ENCODE data around the gene CENPA. TPM values are rescaled to one million over a fixed set of nuclear protein-coding genes. Genes with fewer than 3 reads are reported as not detected.

CENPA gene
- total RNA-seq, 2 donors from 2014 or later, result not detected

DNA sequence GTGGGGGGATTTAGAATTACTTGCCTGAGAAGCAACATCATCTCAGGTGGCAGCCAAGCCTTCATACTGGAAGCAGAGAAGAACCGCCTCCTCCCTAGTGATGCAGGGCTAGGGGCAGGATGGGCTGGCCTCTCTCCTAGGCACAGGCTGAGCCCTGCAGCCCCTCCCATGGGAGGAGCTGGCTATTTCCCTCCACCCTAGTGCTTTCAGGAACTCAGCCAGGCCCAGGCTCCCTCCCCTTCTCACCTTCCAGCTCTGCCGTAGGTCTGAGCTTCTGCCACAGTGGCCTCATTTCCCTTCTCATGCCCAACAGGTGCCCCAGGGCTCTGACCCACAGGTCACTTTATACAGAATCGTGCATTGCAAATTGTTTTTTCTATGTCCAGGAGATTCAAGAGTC is 31.0 kb downstream of the CENPA start:
- no peaks in the 10 kb centered on the region for H3K36me3 ChIP-seq
- H3K4me3 ChIP-seq, result no peak overlapping the region
- DNase-seq (ENCODE audit: low spot score) (no peak), ATAC-seq (ENCODE audit: insufficient number of reproducible peaks, low FRiP score, low read depth) (no peak)
- no peak overlapping the region for H3K27ac ChIP-seq
- no peaks in the 10 kb centered on the region for H3K4me1 ChIP-seq (ENCODE audit: control insufficient read depth in 1 of 2, low read depth in 2 of 2)
- H3K9me3 ChIP-seq, result no peaks in the 10 kb centered on the region
- TF ChIP-seq, protein P1, sequence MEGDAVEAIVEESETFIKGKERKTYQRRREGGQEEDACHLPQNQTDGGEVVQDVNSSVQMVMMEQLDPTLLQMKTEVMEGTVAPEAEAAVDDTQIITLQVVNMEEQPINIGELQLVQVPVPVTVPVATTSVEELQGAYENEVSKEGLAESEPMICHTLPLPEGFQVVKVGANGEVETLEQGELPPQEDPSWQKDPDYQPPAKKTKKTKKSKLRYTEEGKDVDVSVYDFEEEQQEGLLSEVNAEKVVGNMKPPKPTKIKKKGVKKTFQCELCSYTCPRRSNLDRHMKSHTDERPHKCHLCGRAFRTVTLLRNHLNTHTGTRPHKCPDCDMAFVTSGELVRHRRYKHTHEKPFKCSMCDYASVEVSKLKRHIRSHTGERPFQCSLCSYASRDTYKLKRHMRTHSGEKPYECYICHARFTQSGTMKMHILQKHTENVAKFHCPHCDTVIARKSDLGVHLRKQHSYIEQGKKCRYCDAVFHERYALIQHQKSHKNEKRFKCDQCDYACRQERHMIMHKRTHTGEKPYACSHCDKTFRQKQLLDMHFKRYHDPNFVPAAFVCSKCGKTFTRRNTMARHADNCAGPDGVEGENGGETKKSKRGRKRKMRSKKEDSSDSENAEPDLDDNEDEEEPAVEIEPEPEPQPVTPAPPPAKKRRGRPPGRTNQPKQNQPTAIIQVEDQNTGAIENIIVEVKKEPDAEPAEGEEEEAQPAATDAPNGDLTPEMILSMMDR (IDR thresholded peaks at IDR 0.05), result no peak
- no peaks in the 10 kb centered on the region for H3K27me3 ChIP-seq (replicated peaks; ENCODE audit: insufficient read depth)

GRCh38 chr2:26818255-26818654 is 32.4 kb downstream of the CENPA start:
- TF ChIP-seq, protein P1 (IDR thresholded peaks at IDR 0.05), result no peak
- ATAC-seq (ENCODE audit: insufficient number of reproducible peaks, low FRiP score, low read depth) (no peak), DNase-seq (ENCODE audit: low spot score) (no peak)
- Histone ChIP-seq H3K4me3 (no peak overlapping the region), H3K27me3 (replicated peaks; ENCODE audit: insufficient read depth) (no peaks in the 10 kb centered on the region), H3K27ac (no peak overlapping the region), H3K9me3 (no peaks in the 10 kb centered on the region), H3K4me1 (ENCODE audit: control insufficient read depth in 1 of 2, low read depth in 2 of 2) (no peaks in the 10 kb centered on the region), H3K36me3 (no peaks in the 10 kb centered on the region)

DNA sequence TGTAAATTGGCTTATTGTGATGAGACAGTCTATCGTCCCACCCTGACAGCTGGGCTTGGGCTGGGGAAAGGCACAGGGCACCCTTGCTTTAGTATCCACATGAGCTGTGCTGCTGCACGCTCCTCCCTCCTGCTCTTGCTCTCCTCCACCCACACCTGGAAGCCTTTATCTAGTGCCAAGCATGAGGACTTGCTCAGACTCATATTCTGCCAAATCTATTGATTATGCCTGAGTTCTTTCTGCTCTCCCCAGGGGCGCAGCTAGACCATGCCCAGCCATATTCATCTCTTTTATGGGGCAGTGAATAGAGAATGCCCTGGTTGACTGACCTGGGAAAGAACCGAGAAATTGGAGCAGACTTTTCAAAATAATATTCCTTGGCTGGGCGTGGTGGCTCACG is 33.1 kb downstream of the CENPA start:
- no peaks in the 10 kb centered on the region for H3K9me3 ChIP-seq
- DNase-seq (ENCODE audit: low spot score) (no peak), ATAC-seq (ENCODE audit: insufficient number of reproducible peaks, low FRiP score, low read depth) (no peak)
- H3K4me1 ChIP-seq (ENCODE audit: control insufficient read depth in 1 of 2, low read depth in 2 of 2), result no peaks in the 10 kb centered on the region
- TF ChIP-seq, protein P1 (IDR thresholded peaks at IDR 0.05), result no peak
- no peaks in the 10 kb centered on the region for H3K36me3 ChIP-seq
- no peak overlapping the region for H3K27ac ChIP-seq
- H3K27me3 ChIP-seq (replicated peaks; ENCODE audit: insufficient read depth), result no peaks in the 10 kb centered on the region
- no peak overlapping the region for H3K4me3 ChIP-seq

GRCh38 chr2:26820932-26821331 is 35.1 kb downstream of the CENPA start:
- DNase-seq (ENCODE audit: low spot score), result no peak
- Histone ChIP-seq H3K4me3 (no peak overlapping the region), H3K4me1 (ENCODE audit: control insufficient read depth in 1 of 2, low read depth in 2 of 2) (no peaks in the 10 kb centered on the region), H3K27ac (no peak overlapping the region), H3K27me3 (replicated peaks; ENCODE audit: insufficient read depth) (no peaks in the 10 kb centered on the region), H3K36me3 (no peaks in the 10 kb centered on the region), H3K9me3 (no peaks in the 10 kb centered on the region)
- ATAC-seq (ENCODE audit: insufficient number of reproducible peaks, low FRiP score, low read depth), result no peak
- TF ChIP-seq, protein P1 (IDR thresholded peaks at IDR 0.05), result no peak

DNA sequence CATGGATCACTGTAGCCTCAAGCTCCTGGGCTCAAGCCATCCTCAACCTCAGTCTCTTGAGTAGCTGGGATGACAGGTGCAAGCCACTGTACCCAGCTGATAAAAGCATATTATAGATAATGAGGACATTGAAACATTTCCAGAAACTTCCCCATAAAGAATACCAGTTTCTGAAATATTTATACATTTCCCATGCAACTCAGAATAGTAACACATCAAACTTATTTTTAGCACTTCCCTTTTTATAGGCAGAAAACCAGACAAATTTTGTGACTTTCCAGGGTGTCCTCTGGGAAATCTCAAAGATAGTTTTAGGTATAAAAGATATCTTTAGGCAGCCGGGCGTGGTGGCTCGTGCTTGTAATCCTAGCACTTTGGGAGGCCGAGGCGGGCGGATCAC is 37.0 kb downstream of the CENPA start:
- no peak for ATAC-seq (ENCODE audit: insufficient number of reproducible peaks, low FRiP score, low read depth)
- no peaks in the 10 kb centered on the region for H3K36me3 ChIP-seq

More for the DNA sequence above, 37.0 kb downstream of the CENPA start:
- no peaks in the 10 kb centered on the region for H3K9me3 ChIP-seq
- DNase-seq (ENCODE audit: low spot score), result no peak
- TF ChIP-seq, protein P1 (IDR thresholded peaks at IDR 0.05), result no peak
- no peak overlapping the region for H3K4me3 ChIP-seq
- no peak overlapping the region for H3K27ac ChIP-seq
- H3K27me3 ChIP-seq (replicated peaks; ENCODE audit: insufficient read depth), result no peaks in the 10 kb centered on the region
- no peaks in the 10 kb centered on the region for H3K4me1 ChIP-seq (ENCODE audit: control insufficient read depth in 1 of 2, low read depth in 2 of 2)

Measured in thoracic aorta (tissue), 2 donors.